HepG2 (cell line): ENCODE results near the gene HRC.

Experiments
- CBX5 ChIP-seq: sonication (generic); formaldehyde crosslinking; IDR thresholded peaks from 2 replicates; pipeline ENCODE4 v1.4.0; 2020; ENCODE audit warnings: missing genetic modification reagents, borderline replicate concordance
- CTCF ChIP-seq: sonication (generic); formaldehyde crosslinking; IDR thresholded peaks from 2 replicates; pipeline ENCODE4 v1.5.0; 2020; ENCODE audit warnings: mild to moderate bottlenecking, missing genetic modification reagents, moderate library complexity
- MLX ChIP-seq: IDR thresholded peaks from 2 replicates; pipeline ENCODE4 v1.6.1; 2016
- NR0B2 ChIP-seq: sonication (generic); formaldehyde crosslinking; IDR thresholded peaks from 2 replicates; pipeline ENCODE4 v1.4.0; 2020; ENCODE audit warnings: mild to moderate bottlenecking, missing genetic modification reagents
- NR1H2 ChIP-seq: sonication (generic); formaldehyde crosslinking; IDR thresholded peaks from 2 replicates; pipeline ENCODE4 v1.8.1; 2022; ENCODE audit warnings: low read depth, missing genetic modification reagents, borderline replicate concordance
- PLSCR1 ChIP-seq: sonication (generic); formaldehyde crosslinking; IDR thresholded peaks from 2 replicates; pipeline ENCODE4 v1.5.0; 2020; ENCODE audit warnings: missing genetic modification reagents, mild to moderate bottlenecking, borderline replicate concordance
- PREB ChIP-seq: sonication (generic); formaldehyde crosslinking; IDR thresholded peaks from 2 replicates; pipeline ENCODE4 v1.4.0; 2020; ENCODE audit warnings: missing genetic modification reagents
- REST ChIP-seq, 2 experiments: IDR thresholded peaks; 2 replicates each; pipeline ENCODE4 v1.6.1; 2011 to 2012; ENCODE audit warnings: low read length in 2 of 2, borderline replicate concordance in 1 of 2, low read depth in 1 of 2, mild to moderate bottlenecking in 1 of 2, moderate library complexity in 1 of 2
- STAG1 ChIP-seq: sonication (generic); formaldehyde crosslinking; IDR thresholded peaks from 2 replicates; pipeline ENCODE4 v1.4.0; 2020; ENCODE audit warnings: missing genetic modification reagents
- ZBTB7A ChIP-seq: sonication (generic); formaldehyde crosslinking; IDR thresholded peaks from 2 replicates; pipeline ENCODE4 v1.8.0; 2022; ENCODE audit warnings: mild to moderate bottlenecking, missing genetic modification reagents
- ZNF232 ChIP-seq: sonication (generic); formaldehyde crosslinking; IDR thresholded peaks from 2 replicates; pipeline ENCODE4 v1.4.0; 2020; ENCODE audit warnings: missing genetic modification reagents, borderline replicate concordance
- ZNF292 ChIP-seq: sonication (generic); formaldehyde crosslinking; IDR thresholded peaks from 2 replicates; pipeline ENCODE4 v1.8.1; 2022; ENCODE audit warnings: mild to moderate bottlenecking, low read depth, missing genetic modification reagents, borderline replicate concordance
- ZSCAN29 ChIP-seq: sonication (generic); formaldehyde crosslinking; conservative IDR thresholded peaks from 2 replicates; pipeline ENCODE4 v1.4.0; 2020; ENCODE audit warnings: mild to moderate bottlenecking, missing genetic modification reagents

- TF ChIP-seq MLX (CRISPR knock-in tag) (no peak), ZNF232 (CRISPR knock-in tag) (no peak), NR1H2 (CRISPR knock-in tag) (no peak), NR0B2 (CRISPR knock-in tag) (no peak), ZNF292 (no peak), PLSCR1 (CRISPR knock-in tag) (no peak), CBX5 (CRISPR knock-in tag) (no peak), ZBTB7A (CRISPR knock-in tag) (no peak), ZSCAN29 (CRISPR knock-in tag) (no peak), REST (IDR thresholded peaks at IDR 0.05; ENCODE audit: borderline replicate concordance in 1 of 2, low read depth in 1 of 2, low read length in 2 of 2) (no peak; a peak in 1 of 4 replicates), STAG1 (CRISPR knock-in tag) (no peak), PREB (CRISPR knock-in tag) (no peak), CTCF (CRISPR knock-in tag) (no peak; the same call in 1 of the 2 replicates)
Measured at GRCh38 chr19:49125025-49125731, 30.0 kb downstream of the HRC start.
